MM.1S (cell line): ENCODE data around the gene ARHGAP45.

Experiments used
- DNase-seq: peaks from one replicate; pipeline ENCODE4 v3.0.0-alpha.2; 2015
- H2AFZ ChIP-seq: fragments of 300-600 bp; sonication (generic); 2 replicates; pipeline ENCODE4 v1.6.0; 2016; ENCODE audit warnings: antibody characterized with exemption, low read length
- H3F3A ChIP-seq: fragments of 300-600 bp; sonication (generic); 2 replicates; pipeline ENCODE4 v1.6.1; 2016; ENCODE audit warnings: mild to moderate bottlenecking, antibody characterized with exemption, low read length, moderate library complexity, mixed read lengths; ENCODE audit not compliant: insufficient read depth
- H3K27ac ChIP-seq: fragments of 300-600 bp; sonication (generic); 2 replicates; pipeline ENCODE4 v1.5.1; 2016; ENCODE audit warnings: mild to moderate bottlenecking, low read length
- H3K27me3 ChIP-seq: fragments of 300-600 bp; sonication (generic); replicated peaks from 2 replicates; pipeline ENCODE4 v1.6.0; 2016; ENCODE audit warnings: low read length; ENCODE audit not compliant: insufficient read depth
- H3K36me3 ChIP-seq: fragments of 300-600 bp; sonication (generic); replicated peaks from 2 replicates; pipeline ENCODE4 v1.6.1; 2016; ENCODE audit warnings: mild to moderate bottlenecking, low read length, mixed read lengths; ENCODE audit not compliant: insufficient read depth
- H3K4me1 ChIP-seq: fragments of 300-600 bp; sonication (generic); 2 replicates; pipeline ENCODE4 v1.6.1; 2016; ENCODE audit warnings: low read length, mixed read lengths
- H3K4me2 ChIP-seq: fragments of 300-600 bp; sonication (generic); 2 replicates; pipeline ENCODE4 v1.6.0; 2016; ENCODE audit warnings: low read depth, low read length
- H3K4me3 ChIP-seq: fragments of 300-600 bp; sonication (generic); 2 replicates; pipeline ENCODE4 v1.5.1; 2016; ENCODE audit warnings: low read length, mixed read lengths
- H3K79me2 ChIP-seq: fragments of 300-600 bp; sonication (generic); 2 replicates; pipeline ENCODE4 v1.6.1; 2016; ENCODE audit warnings: mixed run types, low read length, mixed read lengths
- H3K9ac ChIP-seq: fragments of 300-600 bp; sonication (generic); 2 replicates; pipeline ENCODE4 v1.6.1; 2016; ENCODE audit warnings: low read length, mixed read lengths
- H3K9me2 ChIP-seq: fragments of 300-600 bp; sonication (generic); replicated peaks from 2 replicates; pipeline ENCODE4 v1.6.1; 2016; ENCODE audit warnings: mild to moderate bottlenecking, low read length, mixed read lengths; ENCODE audit not compliant: insufficient read depth
- H3K9me3 ChIP-seq: fragments of 300-600 bp; sonication (generic); replicated peaks from 2 replicates; pipeline ENCODE4 v1.6.1; 2016; ENCODE audit warnings: mild to moderate bottlenecking, low read length, mixed read lengths; ENCODE audit not compliant: insufficient read depth
- H4K20me1 ChIP-seq: fragments of 300-600 bp; sonication (generic); 2 replicates; pipeline ENCODE4 v1.6.1; 2016; ENCODE audit warnings: mild to moderate bottlenecking, low read length, moderate library complexity, mixed read lengths; ENCODE audit not compliant: insufficient read depth
- EZH2 ChIP-seq: fragments of 300-600 bp; sonication (generic); optimal IDR thresholded peaks from 2 replicates; pipeline ENCODE3; 2017; ENCODE audit warnings: low read depth, mild to moderate bottlenecking, antibody characterized with exemption, low read length, mixed read lengths
- EZH2phosphoT487 ChIP-seq: fragments of 300-600 bp; sonication (generic); IDR thresholded peaks from 2 replicates; pipeline ENCODE4 v1.6.1; 2018; ENCODE audit warnings: antibody characterized with exemption, low read length
- TF ChIP-seq, protein P1 (sequence below): fragments of 300-600 bp; sonication (generic); IDR thresholded peaks from 2 replicates; pipeline ENCODE4 v1.5.1; 2016; ENCODE audit warnings: antibody characterized with exemption, low read length, mixed read lengths

ARHGAP45 gene

DNA sequence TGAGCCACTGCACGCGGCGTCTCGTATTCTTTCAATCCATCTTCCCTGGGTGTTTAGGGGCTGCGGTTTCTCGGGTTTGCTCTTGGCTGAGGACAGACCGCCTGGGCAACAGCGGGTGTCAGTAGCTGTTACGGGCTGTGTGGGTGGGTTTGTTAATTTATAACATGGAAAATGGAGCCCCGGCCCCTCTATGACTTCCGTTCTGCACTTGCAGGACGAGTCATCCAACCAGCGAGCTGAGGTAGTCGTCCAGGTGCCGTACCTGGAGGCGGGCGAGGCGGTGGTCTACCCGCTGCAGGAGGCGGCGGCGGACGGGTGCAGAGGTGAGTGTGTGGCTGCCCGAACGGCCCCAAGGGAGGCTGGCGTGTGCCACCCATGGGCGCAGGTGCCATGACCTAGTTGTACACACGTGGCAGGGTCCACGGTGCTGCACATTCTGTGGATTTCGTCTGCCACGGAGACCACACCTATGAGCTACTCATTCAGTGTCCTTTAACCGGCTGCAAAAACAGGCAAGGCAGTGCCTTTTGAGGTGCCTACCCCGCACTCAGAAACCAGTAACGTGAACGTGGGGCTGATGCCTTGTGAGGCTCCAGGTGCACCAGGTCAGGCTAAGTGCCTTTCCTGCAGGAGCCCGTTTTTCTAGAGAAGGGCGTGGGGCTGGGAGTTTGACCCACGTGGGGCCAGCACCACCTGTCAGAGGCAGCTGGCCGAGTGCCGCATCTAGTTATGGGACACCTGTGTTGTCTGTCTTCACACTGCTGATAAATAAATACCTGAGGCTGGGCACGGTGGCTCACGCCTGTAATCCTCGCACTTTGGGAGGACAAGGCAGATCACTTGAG is 17.3 kb downstream of the ARHGAP45 start:
- peaks cover 6% of the 10 kb centered on the region; the same call in 1 of the 2 replicates for H3K4me1 ChIP-seq
- H3K9ac ChIP-seq, result no peak overlapping the region
- no peak overlapping the region for H3K4me3 ChIP-seq
- no peaks in the 10 kb centered on the region for H3K9me2 ChIP-seq
- no peak overlapping the region for H3K4me2 ChIP-seq
- no peaks in the 10 kb centered on the region for H3K9me3 ChIP-seq
- H3K27me3 ChIP-seq, result no peaks in the 10 kb centered on the region
- H3F3A ChIP-seq, result peaks cover 51% of the 10 kb centered on the region
- peaks cover 52% of the 10 kb centered on the region for H3K79me2 ChIP-seq
- no peak for DNase-seq
- H4K20me1 ChIP-seq, result 0 out of 2 replicates have a peak, but pooled peaks cover 7% of the 10 kb centered on the region
- no peak for TF ChIP-seq EZH2
- TF ChIP-seq, protein P1, sequence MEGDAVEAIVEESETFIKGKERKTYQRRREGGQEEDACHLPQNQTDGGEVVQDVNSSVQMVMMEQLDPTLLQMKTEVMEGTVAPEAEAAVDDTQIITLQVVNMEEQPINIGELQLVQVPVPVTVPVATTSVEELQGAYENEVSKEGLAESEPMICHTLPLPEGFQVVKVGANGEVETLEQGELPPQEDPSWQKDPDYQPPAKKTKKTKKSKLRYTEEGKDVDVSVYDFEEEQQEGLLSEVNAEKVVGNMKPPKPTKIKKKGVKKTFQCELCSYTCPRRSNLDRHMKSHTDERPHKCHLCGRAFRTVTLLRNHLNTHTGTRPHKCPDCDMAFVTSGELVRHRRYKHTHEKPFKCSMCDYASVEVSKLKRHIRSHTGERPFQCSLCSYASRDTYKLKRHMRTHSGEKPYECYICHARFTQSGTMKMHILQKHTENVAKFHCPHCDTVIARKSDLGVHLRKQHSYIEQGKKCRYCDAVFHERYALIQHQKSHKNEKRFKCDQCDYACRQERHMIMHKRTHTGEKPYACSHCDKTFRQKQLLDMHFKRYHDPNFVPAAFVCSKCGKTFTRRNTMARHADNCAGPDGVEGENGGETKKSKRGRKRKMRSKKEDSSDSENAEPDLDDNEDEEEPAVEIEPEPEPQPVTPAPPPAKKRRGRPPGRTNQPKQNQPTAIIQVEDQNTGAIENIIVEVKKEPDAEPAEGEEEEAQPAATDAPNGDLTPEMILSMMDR, result no peak
- H3K36me3 ChIP-seq, result peaks cover 39% of the 10 kb centered on the region
- no peak overlapping the region for H3K27ac ChIP-seq
- no peak overlapping the region for H2AFZ ChIP-seq

DNA sequence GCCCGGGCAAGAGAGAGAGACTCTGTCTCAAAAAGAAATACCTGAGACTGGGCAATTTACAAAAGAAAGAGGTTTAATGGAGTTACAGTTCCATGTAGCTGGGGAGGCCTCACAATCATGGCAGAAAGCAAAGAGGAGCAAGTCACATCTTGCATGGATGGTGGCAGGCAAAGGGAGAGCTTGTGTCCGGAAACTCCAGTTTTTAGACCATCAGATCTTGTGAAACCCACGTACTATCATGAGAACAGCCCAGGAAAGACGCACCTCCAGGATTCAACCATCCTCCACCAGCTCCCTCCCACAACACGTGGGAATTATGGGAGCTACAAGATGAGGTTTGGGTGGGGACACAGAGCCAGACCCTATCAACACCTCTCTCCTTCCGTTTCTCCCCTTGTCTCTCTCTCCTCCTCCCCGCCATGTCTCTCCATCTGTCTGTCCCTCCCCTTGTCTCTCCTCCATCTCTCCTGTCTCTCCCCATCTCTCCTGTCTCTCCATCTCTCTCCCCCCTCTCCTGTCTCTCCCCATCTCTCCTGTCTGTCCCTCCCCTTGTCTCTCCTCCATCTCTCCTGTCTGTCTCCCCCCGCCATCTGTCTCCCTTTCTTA is 18.2 kb downstream of the ARHGAP45 start:
- Histone ChIP-seq H3K36me3 (peaks cover 29% of the 10 kb centered on the region), H3K4me1 (peaks cover 6% of the 10 kb centered on the region; the same call in 1 of the 2 replicates), H3K9me2 (no peaks in the 10 kb centered on the region), H3F3A (peaks cover 51% of the 10 kb centered on the region), H3K9me3 (no peaks in the 10 kb centered on the region), H3K4me2 (no peak overlapping the region), H3K27me3 (no peaks in the 10 kb centered on the region), H2AFZ (no peak overlapping the region), H4K20me1 (0 out of 2 replicates have a peak, but pooled peaks cover 7% of the 10 kb centered on the region), H3K27ac (no peak overlapping the region), H3K9ac (no peak overlapping the region), H3K79me2 (peaks cover 43% of the 10 kb centered on the region), H3K4me3 (no peak overlapping the region)
- no peak for DNase-seq
- TF ChIP-seq, protein P1, result no peak
- TF ChIP-seq EZH2 (no peak), EZH2phosphoT487 (no peak)

DNA sequence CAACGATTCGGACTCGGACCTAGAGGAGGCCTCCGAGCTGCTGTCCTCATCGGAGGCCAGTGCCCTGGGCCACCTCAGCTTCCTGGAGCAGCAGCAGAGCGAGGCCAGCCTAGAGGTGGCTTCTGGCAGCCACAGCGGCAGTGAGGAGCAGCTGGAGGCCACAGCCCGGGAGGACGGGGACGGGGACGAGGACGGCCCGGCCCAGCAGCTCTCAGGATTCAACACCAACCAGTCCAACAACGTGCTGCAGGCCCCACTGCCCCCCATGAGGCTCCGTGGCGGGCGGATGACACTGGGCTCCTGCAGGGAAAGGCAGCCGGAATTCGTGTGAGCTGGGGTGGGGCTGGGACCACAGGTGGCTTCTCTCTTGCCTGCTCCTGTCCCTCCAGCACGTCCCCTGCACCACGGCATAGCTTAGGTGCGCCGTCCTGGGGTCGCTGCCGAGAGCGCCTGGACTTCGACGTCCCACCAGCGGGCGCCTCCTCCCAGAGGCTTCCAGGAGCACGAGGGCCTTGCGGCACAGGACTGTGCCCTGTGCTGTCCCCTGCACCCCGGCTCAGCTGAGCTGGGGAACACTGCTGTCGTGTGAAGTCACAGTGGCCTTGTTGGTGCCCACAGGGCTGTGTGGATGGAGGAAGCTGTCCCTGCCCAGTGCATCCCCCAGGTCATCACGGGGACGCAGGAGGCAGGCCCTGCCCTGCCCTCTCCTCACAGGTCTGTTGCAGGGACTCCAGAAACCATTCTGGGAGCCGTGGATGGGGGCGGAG is 18.9 kb downstream of the ARHGAP45 start:
- Histone ChIP-seq H3K9ac (no peak overlapping the region), H3K4me1 (peaks cover 6% of the 10 kb centered on the region; the same call in 1 of the 2 replicates), H3K36me3 (peaks cover 22% of the 10 kb centered on the region), H3K9me2 (no peaks in the 10 kb centered on the region), H3K27me3 (no peaks in the 10 kb centered on the region), H3F3A (peaks cover 51% of the 10 kb centered on the region), H3K4me2 (no peak overlapping the region), H3K9me3 (no peaks in the 10 kb centered on the region), H3K4me3 (no peak overlapping the region), H2AFZ (no peak overlapping the region), H3K79me2 (peaks cover 36% of the 10 kb centered on the region), H4K20me1 (0 out of 2 replicates have a peak, but pooled peaks cover 7% of the 10 kb centered on the region), H3K27ac (no peak overlapping the region)
- DNase-seq, result no peak
- TF ChIP-seq EZH2 (no peak), EZH2phosphoT487 (no peak)
- TF ChIP-seq, protein P1, result no peak
